H1 (cell line): ENCODE results near the gene NHLRC2. TPM values are rescaled to one million over a fixed set of nuclear protein-coding genes. Genes with fewer than 3 reads are reported as not detected.

Experiments
- polyA plus RNA-seq, 7 experiments: library from polyadenylated mRNA; depleted of rRNA in 3 of 7; stranded (reverse) in 5 of 7; unstranded in 2 of 7; fragments of >200 nt in 5 of 7; fragments of 200-250 nt in 2 of 7; gene quantifications; 1 replicate in 5 of 7; 2 replicates in 1 of 7; 4 replicates in 1 of 7; pipeline versions ENCODE4 v1.2.1 to v1.2.3, GENCODE V29; 2011 to 2013; ENCODE audit warnings: missing spikeins in 2 of 7, mixed read lengths in 2 of 7
- small RNA-seq: library from polyadenylated mRNA; stranded (forward); fragments of <200 nt; extraction: miRNeasy Mini kit (QIAGEN cat#:217004); gene quantifications from one replicate; pipeline ENCODE3, GENCODE V24; 2013; ENCODE audit not compliant: insufficient read depth
- total RNA-seq: library from RNA; stranded (reverse); fragmentation: NEBNext Ultra II Directional; extraction: Animal tissue kit (Norgen Biotek cat#: 25700); gene quantifications from 2 replicates; pipeline ENCODE4 v1.2.1, GENCODE V29; 2021

NHLRC2 gene
- total and polyA plus RNA-seq, 2 of the 8 experiments (the other 6 are each of a cell fraction or from before 2014, with no cell fraction given): 4.9 to 25.6 TPM

Small RNA genes lying within 50 kb of the gene (small RNA-seq; reads per million reads assigned to genes)
- gene RF00560: not detected

Other genes with a start within 250 kb of the NHLRC2 start
- gene NRAP, start 190.6 kb upstream of the NHLRC2 start, total RNA-seq: not detected in 2 replicates
- not detected in 2 replicates for gene NRAP, start 190.6 kb upstream of the NHLRC2 start, polyA plus RNA-seq (2011; rRNA removed)
- 4.1 and 5.0 TPM in 2 replicates for gene CASP7, start 174.7 kb upstream of the NHLRC2 start, total RNA-seq
- gene CASP7, start 174.7 kb upstream of the NHLRC2 start, polyA plus RNA-seq (2011; rRNA removed): 1.3 and 2.3 TPM in 2 replicates
- not detected in 2 replicates for gene PLEKHS1, start 103.0 kb upstream of the NHLRC2 start, total RNA-seq
- gene PLEKHS1, start 103.0 kb upstream of the NHLRC2 start, polyA plus RNA-seq (2011; rRNA removed): not detected in 2 replicates
- 10.1 and 11.4 TPM in 2 replicates for gene DCLRE1A, start 579 bp upstream of the NHLRC2 start, total RNA-seq
- gene DCLRE1A, start 579 bp upstream of the NHLRC2 start, polyA plus RNA-seq (2011; rRNA removed): 4.6 and 8.1 TPM in 2 replicates
- gene ADRB1, start 189.2 kb downstream of the NHLRC2 start, total RNA-seq: 0.17 and 0.48 TPM in 2 replicates
- gene ADRB1, start 189.2 kb downstream of the NHLRC2 start, polyA plus RNA-seq (2011; rRNA removed): 0.14 TPM in 2 replicates